ENCODE data around the gene VAT1. TPM values are rescaled to one million over a fixed set of nuclear protein-coding genes. Genes with fewer than 3 reads are reported as not detected.

Gene VAT1
- total RNA-seq, 1 donor from 2014 or later: 413 TPM

- Histone ChIP-seq H3K79me2 (ENCODE audit: insufficient read depth, low read length) (no peaks in the 10 kb centered on the region), H3K36me3 (ENCODE audit: insufficient read depth, low read length) (no peaks in the 10 kb centered on the region), H3K27ac (ENCODE audit: low read depth, low read length) (no peak overlapping the region), H3K4me2 (ENCODE audit: low read length) (no peak overlapping the region), H3K9me3 (ENCODE audit: insufficient read depth, low read depth, low read length) (no peaks in the 10 kb centered on the region), H3K4me3 (ENCODE audit: insufficient read depth, low read depth, low read length) (no peak overlapping the region), H3K4me1 (ENCODE audit: insufficient read depth, low read length) (no peaks in the 10 kb centered on the region), H2AFZ (ENCODE audit: low read depth, low read length) (no peak overlapping the region), H3K27me3 (ENCODE audit: insufficient read depth, low read length) (no peaks in the 10 kb centered on the region), H3K9ac (ENCODE audit: low read length) (no peak overlapping the region), H4K20me1 (ENCODE audit: insufficient read depth, low read length) (no peaks in the 10 kb centered on the region)
- Mint-ChIP-seq H3K27me3 (ENCODE audit: low read depth, unreplicated experiment) (no peaks in the 10 kb centered on the region), H3K27ac (ENCODE audit: unreplicated experiment) (no peak overlapping the region), H3K4me1 (ENCODE audit: low read depth, unreplicated experiment) (peaks cover 5% of the 10 kb centered on the region), H3K9me3 (ENCODE audit: unreplicated experiment) (no peaks in the 10 kb centered on the region), H3K36me3 (ENCODE audit: low read depth, unreplicated experiment) (peaks cover 5% of the 10 kb centered on the region), H3K4me3 (ENCODE audit: unreplicated experiment) (no peak overlapping the region)
- no peak for DNase-seq (ENCODE audit: low read depth)
- no peak for FAIRE-seq
- no peak for TF ChIP-seq EZH2 (IDR thresholded peaks at IDR 0.05; ENCODE audit: insufficient read depth, low read length)
Measured at GRCh38 chr17:43070257-43070656, 48.1 kb upstream of the VAT1 start.

GRCh38 chr17:43069368-43069898 lies 47.2 kb upstream of the VAT1 start:
- DNase-seq (ENCODE audit: low read depth) (no peak), FAIRE-seq (no peak)
- H3K36me3 Mint-ChIP-seq (ENCODE audit: low read depth, unreplicated experiment): peaks cover 5% of the 10 kb centered on the region
- no peak overlapping the region for H3K27ac ChIP-seq (ENCODE audit: low read depth, low read length)
- no peak overlapping the region for H3K4me3 Mint-ChIP-seq (ENCODE audit: unreplicated experiment)
- no peaks in the 10 kb centered on the region for H3K4me1 ChIP-seq (ENCODE audit: insufficient read depth, low read length)
- peaks cover 5% of the 10 kb centered on the region for H3K4me1 Mint-ChIP-seq (ENCODE audit: low read depth, unreplicated experiment)
- no peak for TF ChIP-seq CTCF (IDR thresholded peaks at IDR 0.05; ENCODE audit: insufficient read depth, low read depth, low read length)
- no peak for TF ChIP-seq EZH2 (IDR thresholded peaks at IDR 0.05; ENCODE audit: insufficient read depth, low read length)
- H3K36me3 ChIP-seq (ENCODE audit: insufficient read depth, low read length): no peaks in the 10 kb centered on the region
- no peaks in the 10 kb centered on the region for H3K79me2 ChIP-seq (ENCODE audit: insufficient read depth, low read length)
- no peak overlapping the region for H3K9ac ChIP-seq (ENCODE audit: low read length)
- H3K27me3 Mint-ChIP-seq (ENCODE audit: low read depth, unreplicated experiment): no peaks in the 10 kb centered on the region
- no peak overlapping the region for H2AFZ ChIP-seq (ENCODE audit: low read depth, low read length)
- no peaks in the 10 kb centered on the region for H4K20me1 ChIP-seq (ENCODE audit: insufficient read depth, low read length)
- H3K4me3 ChIP-seq (ENCODE audit: insufficient read depth, low read depth, low read length): no peak overlapping the region
- H3K9me3 ChIP-seq (ENCODE audit: insufficient read depth, low read depth, low read length): no peaks in the 10 kb centered on the region
- H3K9me3 Mint-ChIP-seq (ENCODE audit: unreplicated experiment): no peaks in the 10 kb centered on the region
- H3K27ac Mint-ChIP-seq (ENCODE audit: unreplicated experiment): no peak overlapping the region
- no peak overlapping the region for H3K4me2 ChIP-seq (ENCODE audit: low read length)
- no peaks in the 10 kb centered on the region for H3K27me3 ChIP-seq (ENCODE audit: insufficient read depth, low read length)

GRCh38 chr17:43068570-43069367 lies 46.6 kb upstream of the VAT1 start:
- Histone ChIP-seq H3K27me3 (ENCODE audit: insufficient read depth, low read length) (no peaks in the 10 kb centered on the region), H3K36me3 (ENCODE audit: insufficient read depth, low read length) (no peaks in the 10 kb centered on the region), H4K20me1 (ENCODE audit: insufficient read depth, low read length) (no peaks in the 10 kb centered on the region), H3K9me3 (ENCODE audit: insufficient read depth, low read depth, low read length) (no peaks in the 10 kb centered on the region), H3K4me1 (ENCODE audit: insufficient read depth, low read length) (no peaks in the 10 kb centered on the region), H2AFZ (ENCODE audit: low read depth, low read length) (no peak overlapping the region), H3K79me2 (ENCODE audit: insufficient read depth, low read length) (no peaks in the 10 kb centered on the region), H3K4me2 (ENCODE audit: low read length) (no peak overlapping the region), H3K9ac (ENCODE audit: low read length) (no peak overlapping the region), H3K4me3 (ENCODE audit: insufficient read depth, low read depth, low read length) (no peak overlapping the region), H3K27ac (ENCODE audit: low read depth, low read length) (no peak overlapping the region)
- peaks cover 5% of the 10 kb centered on the region for H3K36me3 Mint-ChIP-seq (ENCODE audit: low read depth, unreplicated experiment)
- peaks cover 5% of the 10 kb centered on the region for H3K4me1 Mint-ChIP-seq (ENCODE audit: low read depth, unreplicated experiment)
- FAIRE-seq (no peak), DNase-seq (ENCODE audit: low read depth) (no peak)
- no peaks in the 10 kb centered on the region for H3K9me3 Mint-ChIP-seq (ENCODE audit: unreplicated experiment)
- no peaks in the 10 kb centered on the region for H3K27me3 Mint-ChIP-seq (ENCODE audit: low read depth, unreplicated experiment)
- H3K27ac Mint-ChIP-seq (ENCODE audit: unreplicated experiment): no peak overlapping the region
- no peak overlapping the region for H3K4me3 Mint-ChIP-seq (ENCODE audit: unreplicated experiment)
- TF ChIP-seq EZH2 (IDR thresholded peaks at IDR 0.05; ENCODE audit: insufficient read depth, low read length) (no peak), CTCF (IDR thresholded peaks at IDR 0.05; ENCODE audit: insufficient read depth, low read depth, low read length) (no peak)

Data from astrocyte (in vitro differentiated cells and primary cell).